HepG2 (cell line): ENCODE measurements around the gene G6PC3. TPM values are rescaled to one million over a fixed set of nuclear protein-coding genes. Genes with fewer than 3 reads are reported as not detected.
A peak's percentile ranks its signal among the peaks of the same experiment; 100 is the strongest.

Experiments
- ATAC-seq: fragments of 200-7000 bp; cut with Tn5 transposase; 3 replicates; pipeline ENCODE4 v1.9.1; 2020; ENCODE audit warnings: mild to moderate bottlenecking, moderate library complexity
- BruUV-seq: library from RNA; stranded (reverse); fragments of 400-500 nt; replicated peaks from 2 replicates; lab custom pipeline; 2021; lab: Mats Ljungman, UMichigan
- CTCF ChIA-PET: fragments of 300-600 bp; formaldehyde crosslinking; extraction: SDS; loops from one replicate; lab custom pipeline; 2021; ENCODE audit warnings: low total read pairs, inconsistent platforms, low intra/inter-chr PET ratio; lab: Yijun Ruan, JAX
- POLR2A ChIA-PET: fragments of 350-600 bp; sonication (Branson Sonifier 250); formaldehyde crosslinking; loops from one replicate; lab custom pipeline; 2020; ENCODE audit warnings: antibody characterized with exemption, inconsistent platforms; lab: Yijun Ruan, JAX
- DNase-seq: peaks from one replicate; pipeline ENCODE4 v3.0.0-alpha.2; 2015; ENCODE audit warnings: low spot score
- FAIRE-seq: peaks from 3 replicates; lab custom pipeline; 2011; peaks lifted over from hg19 to GRCh38; lab: Jason Lieb, UNC
- H2AFZ ChIP-seq: one replicate; pipeline ENCODE4 v1.6.1; 2011; ENCODE audit warnings: low read length, inconsistent platforms
- H3K27ac ChIP-seq: fragments of 300-600 bp; 3 replicates; pipeline ENCODE4 v1.8.0; 2011; ENCODE audit warnings: mixed run types, mild to moderate bottlenecking, mixed read lengths, low read length, inconsistent platforms; ENCODE audit not compliant: insufficient read depth; ENCODE audit errors: extremely low read length
- H3K27me3 ChIP-seq, 2 experiments: fragments of 200-600 bp in 1 of 2; 2 replicates in 1 of 2; 3 replicates in 1 of 2; pipeline versions ENCODE4 v1.6.0 to v1.8.0; 2011; ENCODE audit warnings: low read length in 2 of 2, mild to moderate bottlenecking in 2 of 2, moderate library complexity in 2 of 2, inconsistent platforms in 1 of 2; ENCODE audit not compliant: insufficient read depth in 2 of 2, control insufficient read depth in 1 of 2
- H3K36me3 ChIP-seq, 2 experiments: fragments of 200-600 bp in 1 of 2; replicated peaks in 1 of 2; 2 replicates in 1 of 2; 3 replicates in 1 of 2; pipeline versions ENCODE4 v1.5.1 to v1.8.0; 2011; ENCODE audit warnings: low read length in 2 of 2, inconsistent platforms in 1 of 2; ENCODE audit not compliant: insufficient read depth in 2 of 2, control insufficient read depth in 1 of 2
- H3K4me1 ChIP-seq: 2 replicates; pipeline ENCODE4 v1.5.1; 2012; ENCODE audit warnings: low read length, inconsistent platforms; ENCODE audit not compliant: insufficient read depth
- H3K4me2 ChIP-seq: 2 replicates; pipeline ENCODE4 v1.6.0; 2011; ENCODE audit warnings: low read depth, low read length, inconsistent platforms
- H3K4me3 ChIP-seq, 3 experiments: fragments of 200-600 bp in 1 of 3; sonication (generic), shearing (Covaris generic) in 1 of 3; replicated peaks in 1 of 3; 2 replicates each; pipeline ENCODE4 v1.5.1; 2011 to 2016; ENCODE audit warnings: low read length in 3 of 3, inconsistent platforms in 2 of 3, low read depth in 2 of 3, mild to moderate bottlenecking in 2 of 3, control low read depth in 1 of 3, mixed read lengths in 1 of 3; ENCODE audit not compliant: insufficient read depth in 1 of 3
- H3K79me2 ChIP-seq: one replicate; pipeline ENCODE4 v1.6.1; 2011; ENCODE audit warnings: low read length, inconsistent platforms; ENCODE audit not compliant: insufficient read depth
- H3K9ac ChIP-seq: 2 replicates; pipeline ENCODE4 v1.6.0; 2011; ENCODE audit warnings: mild to moderate bottlenecking, low read depth, low read length, inconsistent platforms; ENCODE audit not compliant: insufficient read depth
- H3K9me3 ChIP-seq: 2 replicates; pipeline ENCODE4 v1.5.1; 2012; ENCODE audit warnings: mild to moderate bottlenecking, low read length
- H4K20me1 ChIP-seq: 2 replicates; pipeline ENCODE4 v1.6.0; 2011; ENCODE audit warnings: inconsistent platforms, mild to moderate bottlenecking, low read length, moderate library complexity; ENCODE audit not compliant: insufficient read depth
- AGO2 ChIP-seq: fragments of 200-400 bp; formaldehyde crosslinking; optimal IDR thresholded peaks from 2 replicates; pipeline ENCODE3; 2017; ENCODE audit warnings: mild to moderate bottlenecking, low read depth, low read length, moderate library complexity
- CC2D1A ChIP-seq: sonication (generic); formaldehyde crosslinking; IDR thresholded peaks from 2 replicates; pipeline ENCODE4 v1.8.1; 2023; ENCODE audit warnings: mild to moderate bottlenecking, missing genetic modification reagents
- EEA1 ChIP-seq: sonication (generic); formaldehyde crosslinking; IDR thresholded peaks from 2 replicates; pipeline ENCODE4 v1.5.1; 2020; ENCODE audit warnings: mild to moderate bottlenecking, missing genetic modification reagents, borderline replicate concordance
- ELF4 ChIP-seq: sonication (generic); formaldehyde crosslinking; IDR thresholded peaks from 2 replicates; pipeline ENCODE4 v1.5.0; 2020; ENCODE audit warnings: missing genetic modification reagents, mild to moderate bottlenecking, moderate library complexity, borderline replicate concordance
- IRF9 ChIP-seq: sonication (generic); formaldehyde crosslinking; IDR thresholded peaks from 2 replicates; pipeline ENCODE4 v1.8.0; 2022; ENCODE audit warnings: missing genetic modification reagents, mild to moderate bottlenecking, borderline replicate concordance
- JARID2 ChIP-seq: sonication (generic); formaldehyde crosslinking; IDR thresholded peaks from 2 replicates; pipeline ENCODE4 v1.8.1; 2023; ENCODE audit warnings: missing genetic modification reagents, inconsistent platforms; ENCODE audit not compliant: insufficient replicate concordance
- KDM2A ChIP-seq: sonication (generic); formaldehyde crosslinking; IDR thresholded peaks from 2 replicates; pipeline ENCODE4 v1.4.0; 2020; ENCODE audit warnings: low read depth, missing genetic modification reagents, borderline replicate concordance
- MAZ ChIP-seq, 2 experiments: sonication (generic) in 1 of 2; formaldehyde crosslinking in 1 of 2; IDR thresholded peaks; 2 replicates each; pipeline versions ENCODE4 v1.5.0 to v1.6.1; 2012 to 2020; ENCODE audit warnings: low read depth in 2 of 2, mild to moderate bottlenecking in 2 of 2, borderline replicate concordance in 1 of 2, improper control_type of control experiment in 1 of 2, low read length in 1 of 2, missing genetic modification reagents in 1 of 2, moderate library complexity in 1 of 2
- NFATC3 ChIP-seq: sonication (generic); formaldehyde crosslinking; IDR thresholded peaks from 2 replicates; pipeline ENCODE4 v1.5.1; 2020; ENCODE audit warnings: mild to moderate bottlenecking, missing genetic modification reagents
- PITX1 ChIP-seq: sonication (generic); formaldehyde crosslinking; IDR thresholded peaks from 2 replicates; pipeline ENCODE4 v1.5.1; 2020; ENCODE audit warnings: mild to moderate bottlenecking, missing genetic modification reagents
- POLR2A ChIP-seq, 2 experiments: IDR thresholded peaks; 2 replicates each; pipeline ENCODE4 v1.6.1; 2011; ENCODE audit warnings: low read depth in 2 of 2, low read length in 2 of 2, mild to moderate bottlenecking in 1 of 2, moderate library complexity in 1 of 2; ENCODE audit not compliant: insufficient read depth in 1 of 2
- POLR2G ChIP-seq: fragments of 200-400 bp; formaldehyde crosslinking; IDR thresholded peaks from 2 replicates; pipeline ENCODE4 v1.6.1; 2018; ENCODE audit warnings: mild to moderate bottlenecking, low read depth, low read length, moderate library complexity
- TARDBP ChIP-seq: sonication (generic); formaldehyde crosslinking; IDR thresholded peaks from 2 replicates; pipeline ENCODE4 v1.8.0; 2022; ENCODE audit warnings: mild to moderate bottlenecking, missing genetic modification reagents
- TOPORS ChIP-seq: sonication (generic); formaldehyde crosslinking; IDR thresholded peaks from 2 replicates; pipeline ENCODE4 v1.8.0; 2023; ENCODE audit warnings: mild to moderate bottlenecking, missing genetic modification reagents
- ZMYM2 ChIP-seq: sonication (generic); formaldehyde crosslinking; IDR thresholded peaks from 2 replicates; pipeline ENCODE4 v1.8.0; 2022; ENCODE audit warnings: mild to moderate bottlenecking, missing genetic modification reagents
- ZNF44 ChIP-seq: sonication (generic); formaldehyde crosslinking; IDR thresholded peaks from 2 replicates; pipeline ENCODE4 v1.5.1; 2020; ENCODE audit warnings: mild to moderate bottlenecking, missing genetic modification reagents
- ZXDC ChIP-seq: sonication (generic); formaldehyde crosslinking; IDR thresholded peaks from 2 replicates; pipeline ENCODE4 v1.5.0; 2020; ENCODE audit warnings: mild to moderate bottlenecking, missing genetic modification reagents
- WGBS: methylation state at CpG from one replicate; pipeline ENCODE4 v1.1.6; 2017; ENCODE audit warnings: low lambda C conversion rate; 5-methylcytosine and 5-hydroxymethylcytosine counted together
- in situ Hi-C: cut with HindIII; loops from 2 replicates; pipeline ENCODE4 v1.10.0; 2017; ENCODE audit warnings: low pct_unique_long_range_greater_than_20kb; ENCODE audit not compliant: extremely low pct_ligation_motif_present
- intact Hi-C: fragments of 100-400 bp; cut with micrococcal nuclease; formaldehyde crosslinking; loops from one replicate; pipeline ENCODE4 v1.10.0; 2022; ENCODE audit not compliant: unreplicated experiment
- polyA plus RNA-seq, 8 experiments: library from polyadenylated mRNA; depleted of rRNA in 3 of 8; stranded (reverse) in 7 of 8; unstranded in 1 of 8; fragments of >200 nt; fragmentation: Illumina TruSeq in 4 of 8; extraction: Trizol in 4 of 8; gene quantifications; 2 replicates each; pipeline versions ENCODE4 v1.2.1 to v1.2.3, GENCODE V29; 2011 to 2016; ENCODE audit warnings: low read depth in 4 of 8, missing spikeins in 1 of 8, mixed read lengths in 1 of 8; ENCODE audit not compliant: insufficient read depth in 1 of 8
- total RNA-seq, 5 experiments: library from RNA; depleted of rRNA; stranded (reverse); fragments of >200 nt; fragmentation: Illumina TruSeq; extraction: Trizol; gene quantifications; 2 replicates each; pipeline ENCODE4 v1.2.3, GENCODE V29; 2016; ENCODE audit warnings: low read depth in 1 of 5

G6PC3 gene
- total and polyA plus RNA-seq, 2 of the 13 experiments (the other 11 are each of a cell fraction or from before 2014, with no cell fraction given) = 38.5 to 75.8 TPM

GRCh38 chr17:44023545-44024270 is 46.8 kb upstream of the G6PC3 start (continued):
- TF ChIP-seq ZXDC (CRISPR knock-in tag) = 0 out of 2 replicates have a peak, but pooled peaks have one; percentile 45

GRCh38 chr17:44024271-44024663 is 46.3 kb upstream of the G6PC3 start:
- no peaks in the 10 kb centered on the region for H3K79me2 ChIP-seq
- DNase-seq (no peak), FAIRE-seq (no peak), ATAC-seq (peak; percentile 29)
- CTCF ChIA-PET = no interaction called here
- no peak overlapping the region for H3K27ac ChIP-seq
- WGBS = 92% methylated on average over 4 of the region's 6 CpGs
- POLR2A ChIA-PET = interaction anchor here (0.7 kb wide), 1 partner anchor 751 kb away, joined by 3 read pairs; no protein-coding TSS in a partner anchor
- no peak overlapping the region for H3K4me2 ChIP-seq
- in situ Hi-C loops (no loop called here), intact Hi-C loops (no loop called here)
- H3K36me3 ChIP-seq = peaks cover 2 to 12% of the 10 kb centered on the region in 2 experiments; a peak in 3 of 5 replicates
- H3K27me3 ChIP-seq = no peaks in the 10 kb centered on the region
- H3K4me1 ChIP-seq = no peaks in the 10 kb centered on the region
- no peak overlapping the region for H3K4me3 ChIP-seq
- no peak overlapping the region for H2AFZ ChIP-seq
- no peaks in the 10 kb centered on the region for H3K9me3 ChIP-seq
- H4K20me1 ChIP-seq = no peaks in the 10 kb centered on the region
- no peak overlapping the region for H3K9ac ChIP-seq
- no peak for TF ChIP-seq CC2D1A
- no peak for TF ChIP-seq ELF4 (CRISPR knock-in tag)
- no peak for TF ChIP-seq TOPORS (CRISPR knock-in tag)
- no peak for TF ChIP-seq PITX1 (CRISPR knock-in tag)
- no peak for TF ChIP-seq MAZ (IDR thresholded peaks at IDR 0.05; ENCODE audit: borderline replicate concordance, low read depth, low read length)
- TF ChIP-seq MAZ (CRISPR knock-in tag; IDR thresholded peaks at IDR 0.05; ENCODE audit: low read depth) = no peak
- TF ChIP-seq POLR2A (IDR thresholded peaks at IDR 0.05; ENCODE audit: insufficient read depth in 1 of 2, low read depth in 2 of 2, low read length in 2 of 2) = 0 out of 4 replicates have a peak, but pooled peaks of 1 of the 2 experiments have one; percentile 35
- TF ChIP-seq ZMYM2 (CRISPR knock-in tag) = no peak
- 0 out of 2 replicates have a peak, but pooled peaks have one; percentile 7 for TF ChIP-seq KDM2A (CRISPR knock-in tag)
- TF ChIP-seq TARDBP (CRISPR knock-in tag) = no peak
- TF ChIP-seq NFATC3 (CRISPR knock-in tag) = no peak
- TF ChIP-seq EEA1 (CRISPR knock-in tag) = no peak
- TF ChIP-seq AGO2 = peak; percentile 45
- TF ChIP-seq ZNF44 = no peak
- no peak for TF ChIP-seq JARID2
- 0 out of 2 replicates have a peak, but pooled peaks have one; percentile 0 for TF ChIP-seq POLR2G
- no peak for TF ChIP-seq IRF9 (CRISPR knock-in tag)
- BruUV-seq = no TSS peak
